Measurements from ENCODE around the gene CAMK2A. TPM values are rescaled to one million over a fixed set of nuclear protein-coding genes. Genes with fewer than 3 reads are reported as not detected.

CAMK2A gene
- total and polyA plus RNA-seq, 7 donors = 0.44 to 2.1 (median 0.64) TPM; not detected in 1

GRCh38 chr5:150244209-150244608 lies 45.4 kb downstream of the CAMK2A start:
- intact Hi-C loops (cut with DNase I) = no loop called here
- no peak for DNase-seq
- Histone ChIP-seq H3K4me1 (peaks cover 0 to 16% (median 13%) of the 10 kb centered on the region in 4 donors), H3K27ac (no peak overlapping the region), H3K36me3 (no peaks in the 10 kb centered on the region), H3K27me3 (no peaks in the 10 kb centered on the region), H3K4me3 (no peak overlapping the region), H3K9me3 (no peaks in the 10 kb centered on the region)
- TF ChIP-seq POLR2A (IDR thresholded peaks at IDR 0.05) = no peak
- no peak for TF ChIP-seq CTCF (IDR thresholded peaks at IDR 0.05)
- no peak for TF ChIP-seq POLR2AphosphoS5 (IDR thresholded peaks at IDR 0.05)
- no peak for TF ChIP-seq EP300 (IDR thresholded peaks at IDR 0.05)
- 49 to 83% methylated on average over 7 of the region's 7 CpGs for WGBS, 2 donors

GRCh38 chr5:150243590-150243989 lies 46.0 kb downstream of the CAMK2A start:
- Histone ChIP-seq H3K27ac (no peak overlapping the region), H3K36me3 (no peaks in the 10 kb centered on the region), H3K27me3 (no peaks in the 10 kb centered on the region), H3K4me1 (peaks cover 0 to 16% (median 13%) of the 10 kb centered on the region in 4 donors), H3K9me3 (no peaks in the 10 kb centered on the region), H3K4me3 (no peak overlapping the region)
- TF ChIP-seq CTCF (IDR thresholded peaks at IDR 0.05) (no peak), EP300 (IDR thresholded peaks at IDR 0.05) (no peak), POLR2AphosphoS5 (IDR thresholded peaks at IDR 0.05) (no peak), POLR2A (IDR thresholded peaks at IDR 0.05) (no peak)
- 55 to 92% methylated on average over 4 of the region's 4 CpGs for WGBS, 2 donors
- intact Hi-C loops (cut with DNase I) = no loop called here
- no peak for DNase-seq

- intact Hi-C loops (cut with DNase I) = no loop called here
Observed at GRCh38 chr5:150242251-150242894, 47.2 kb downstream of the CAMK2A start.

GRCh38 chr5:150241298-150242160 lies 48.0 kb downstream of the CAMK2A start:
- no peaks in the 10 kb centered on the region for H3K27me3 ChIP-seq
- H3K36me3 ChIP-seq = no peaks in the 10 kb centered on the region
- intact Hi-C loops (cut with DNase I) = no loop called here
- TF ChIP-seq EP300 (IDR thresholded peaks at IDR 0.05) (no peak), POLR2AphosphoS5 (IDR thresholded peaks at IDR 0.05) (no peak), POLR2A (IDR thresholded peaks at IDR 0.05) (no peak), CTCF (IDR thresholded peaks at IDR 0.05) (no peak)
- peaks cover 0 to 16% (median 13%) of the 10 kb centered on the region in 4 donors for H3K4me1 ChIP-seq
- WGBS, 2 donors = 74 to 83% methylated on average over 14 of the region's 14 CpGs
- no peak overlapping the region for H3K4me3 ChIP-seq
- no peak for DNase-seq
- H3K27ac ChIP-seq = no peak overlapping the region
- no peaks in the 10 kb centered on the region for H3K9me3 ChIP-seq

More at GRCh38 chr5:150242251-150242894, 47.2 kb downstream of the CAMK2A start:
- H3K27me3 ChIP-seq = no peaks in the 10 kb centered on the region
- DNase-seq = no peak
- H3K9me3 ChIP-seq = no peaks in the 10 kb centered on the region
- H3K36me3 ChIP-seq = no peaks in the 10 kb centered on the region
- H3K4me1 ChIP-seq = peaks cover 0 to 16% (median 13%) of the 10 kb centered on the region in 4 donors
- no peak overlapping the region for H3K4me3 ChIP-seq
- TF ChIP-seq POLR2AphosphoS5 (IDR thresholded peaks at IDR 0.05) (no peak), EP300 (IDR thresholded peaks at IDR 0.05) (no peak), POLR2A (IDR thresholded peaks at IDR 0.05) (no peak), CTCF (IDR thresholded peaks at IDR 0.05) (no peak)
- H3K27ac ChIP-seq = no peak overlapping the region
- 91 to 94% methylated on average over 11 of the region's 11 CpGs for WGBS, 2 donors

All from sigmoid colon (tissue), 7 donors.